CD4-positive, alpha-beta T cell treated with Interleukin-4 for 1 hour (primary cell): Measurements from ENCODE around the gene CLCNKA.
"Not testable (repeated sequence)": the region's sequence is repeated elsewhere in the genome, so short reads cannot be mapped to it uniquely, and the experiment has no call there.

Experiments used
- DNase-seq, 2 donors: peaks; one replicate each; pipeline ENCODE4 v3.0.0-alpha.2; 2020 to 2022

CLCNKA gene

DNA sequence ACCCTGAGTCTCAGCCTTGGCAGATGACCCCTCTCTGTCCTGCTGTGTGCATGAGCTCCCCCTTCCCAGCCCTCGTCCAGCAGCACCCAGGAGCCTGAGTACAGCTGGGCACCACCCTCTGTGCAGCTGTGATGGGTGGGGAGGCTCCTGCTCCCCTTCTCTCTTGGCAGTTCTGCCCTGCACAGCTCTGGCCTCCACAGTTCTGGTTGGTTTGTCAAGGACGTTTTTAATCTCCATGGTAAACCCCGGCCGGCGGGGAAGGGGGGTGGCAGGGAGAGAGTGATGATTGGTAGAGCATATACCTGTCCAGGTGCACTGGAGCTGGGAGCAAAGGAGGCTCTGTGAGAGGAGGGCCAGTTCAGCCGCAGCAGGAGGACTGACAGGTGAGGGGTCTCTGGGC lies at the start of gene CLCNKA:
Gene CLCNKA, plus strand, starts transcription at position 356 of the 400 bp plus-strand sequence. CDS start 584 bp downstream, outside the sequence.
- DNase-seq: no peak

DNA sequence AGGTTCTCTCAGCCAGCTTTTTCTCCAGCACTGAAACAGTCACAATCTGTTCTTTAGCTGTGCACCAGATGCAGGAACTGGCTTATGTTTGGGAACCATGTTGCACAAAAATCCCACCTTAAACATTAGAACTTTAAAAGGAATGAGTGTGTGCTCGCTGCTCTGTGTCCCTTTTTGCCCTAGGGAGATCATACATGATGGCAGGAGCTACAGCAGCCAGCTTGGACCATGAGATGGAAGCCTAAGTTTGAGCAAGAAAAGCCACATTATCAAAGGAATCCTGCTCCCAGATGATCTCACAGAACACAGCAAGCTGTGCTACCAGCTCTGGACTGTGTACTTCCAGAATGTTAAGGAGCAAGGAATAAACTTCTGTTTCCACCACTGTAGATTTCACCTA lies 49.4 kb upstream of the CLCNKA start:
- no peak for DNase-seq

DNA sequence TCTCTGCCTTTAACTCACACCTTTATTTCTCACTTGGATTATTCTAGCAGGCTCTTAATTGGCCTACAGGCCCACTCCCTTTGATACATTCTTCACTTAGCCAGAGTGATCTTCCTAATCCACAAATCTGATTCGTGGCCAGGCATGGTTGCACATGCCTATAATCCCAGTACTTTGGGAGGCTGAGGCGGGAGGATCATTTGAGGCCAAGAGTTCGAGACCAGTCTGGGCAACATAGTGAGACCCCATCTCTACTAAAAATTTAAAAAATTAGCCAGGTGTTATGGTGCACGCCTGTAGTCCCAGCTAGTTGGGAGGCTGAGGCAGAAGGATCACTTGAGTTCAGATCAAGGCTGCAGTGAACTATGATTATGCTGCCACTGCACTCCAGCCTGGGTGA lies 48.1 kb upstream of the CLCNKA start:
- no peak for DNase-seq

DNA sequence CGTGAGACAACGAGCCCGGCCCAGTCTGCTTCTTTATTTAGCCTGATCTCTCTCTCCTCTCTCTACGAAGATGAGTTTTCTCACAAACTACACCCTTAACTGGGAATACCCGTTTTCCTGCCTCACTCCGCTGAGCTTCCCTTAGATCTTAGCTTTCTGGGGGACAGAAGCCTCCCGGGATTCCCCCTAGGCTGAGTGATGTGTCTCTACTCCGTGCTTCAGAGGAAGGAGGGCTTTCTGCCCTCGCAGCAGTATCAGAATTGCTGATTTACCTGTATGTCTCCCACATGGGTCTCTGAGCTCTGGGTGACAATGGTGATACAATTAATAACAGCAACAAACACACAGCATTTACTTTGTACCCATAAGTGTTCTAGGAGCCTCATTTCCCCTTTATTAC lies 47.0 kb upstream of the CLCNKA start:
- peak in 1 of 2 donors; percentile 19 for DNase-seq

DNA sequence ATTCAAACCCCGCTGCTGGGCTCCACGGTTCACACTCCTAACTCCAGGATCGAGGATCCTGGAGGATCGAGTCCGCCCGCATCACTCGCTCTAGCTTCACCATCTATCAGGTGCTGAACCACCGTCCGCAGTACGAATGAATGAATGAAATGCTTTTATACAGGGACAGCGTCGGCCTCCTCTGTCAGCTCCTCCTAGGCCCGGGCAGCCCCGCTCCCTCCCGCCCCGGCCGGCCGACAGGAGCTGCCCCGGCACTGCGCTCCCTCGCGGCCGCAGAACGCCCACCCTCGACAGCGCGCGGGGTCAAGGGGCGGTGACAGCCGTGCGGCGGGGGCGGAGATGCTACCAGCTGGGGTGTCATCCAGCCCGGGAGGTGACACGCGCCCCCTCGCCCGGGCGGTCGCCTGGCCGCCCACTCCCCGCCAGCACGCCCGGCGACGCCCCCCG lies 46.5 kb upstream of the CLCNKA start:
- peak; percentile 68 to 75 for DNase-seq

DNA sequence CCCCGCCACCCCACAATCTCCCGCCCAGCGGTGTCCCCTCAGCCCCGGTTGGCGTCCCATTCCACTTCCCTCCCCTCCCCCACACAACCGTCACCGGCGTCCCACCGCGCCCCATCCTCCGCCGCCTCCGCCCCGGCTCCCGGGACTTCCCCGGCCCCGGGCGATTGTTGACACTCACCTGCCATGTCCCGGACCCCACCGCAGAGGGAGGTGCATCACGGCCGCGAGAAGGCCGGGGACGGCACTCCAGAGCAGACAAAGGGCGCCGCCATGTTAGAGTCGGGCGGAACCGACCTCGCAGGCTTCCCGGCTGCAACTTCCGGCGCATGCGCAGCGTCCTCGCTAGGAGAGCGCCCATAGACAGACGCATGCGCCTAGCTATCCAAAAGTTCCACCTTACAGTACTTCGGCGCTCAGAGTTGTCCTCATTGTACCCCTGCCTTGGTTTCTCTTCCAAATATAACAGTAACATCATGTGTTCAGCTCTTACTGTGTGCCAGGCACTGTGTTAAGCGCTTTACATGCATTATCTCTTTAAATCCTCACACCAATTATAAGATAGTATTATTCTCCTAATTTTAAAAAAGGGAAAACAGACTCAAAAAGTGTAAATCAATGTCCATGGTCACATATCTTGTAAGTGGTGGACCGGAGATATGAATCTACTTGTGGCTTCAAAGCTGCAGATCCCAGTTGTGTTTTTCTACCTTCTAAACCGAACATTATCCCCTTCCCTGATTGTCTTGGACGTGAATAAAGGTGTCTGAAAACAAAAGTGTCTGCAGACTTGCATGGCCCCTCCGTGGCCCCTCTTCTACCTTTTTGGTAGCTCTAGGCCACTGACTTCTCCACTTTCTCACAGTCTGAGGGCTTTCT lies 45.8 kb upstream of the CLCNKA start, which contains the start of gene ZBTB17:
Gene ZBTB17, minus strand, starts transcription at position 297 of the 876 bp plus-strand sequence. CDS start 27,606 bp downstream, outside the sequence.
- peak; percentile 96 for DNase-seq

DNA sequence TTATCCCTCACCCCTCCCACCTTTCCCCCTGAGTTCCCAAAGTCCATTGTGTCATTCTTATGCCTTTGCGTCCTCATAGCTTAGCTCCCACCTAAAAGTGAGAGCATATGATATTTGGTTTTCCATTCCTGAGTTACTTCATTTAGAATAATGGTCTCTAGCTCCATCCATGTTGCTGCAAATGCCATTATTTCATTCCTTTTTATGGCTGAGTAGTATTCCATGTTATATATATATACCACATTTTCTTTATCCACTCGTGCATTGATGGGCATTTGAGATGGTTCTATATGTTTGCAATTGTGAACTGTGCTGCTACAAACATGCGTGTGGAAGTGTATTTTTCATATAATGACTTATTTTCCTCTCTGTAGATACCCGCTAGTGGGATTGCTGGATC lies 43.9 kb upstream of the CLCNKA start:
- not testable (repeated sequence) for DNase-seq

DNA sequence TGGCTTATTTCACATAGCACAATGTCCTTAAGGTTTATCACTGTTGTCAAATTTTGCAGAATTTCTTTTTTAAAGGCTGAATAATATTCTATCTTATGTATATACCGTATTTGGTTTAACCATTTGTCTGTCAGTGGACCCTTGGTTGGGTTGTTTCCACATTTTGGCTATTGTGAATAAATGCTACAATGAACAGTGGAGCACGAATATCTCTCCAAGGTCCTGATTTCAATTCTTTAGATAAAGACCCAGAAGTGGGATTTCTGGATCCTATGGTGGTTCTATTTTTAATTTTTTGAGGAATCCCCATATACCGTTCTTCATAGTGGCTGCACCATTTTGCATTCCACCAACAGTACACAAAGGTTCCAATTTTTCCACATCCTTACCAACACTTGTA lies 40.2 kb upstream of the CLCNKA start:
- no peak for DNase-seq

DNA sequence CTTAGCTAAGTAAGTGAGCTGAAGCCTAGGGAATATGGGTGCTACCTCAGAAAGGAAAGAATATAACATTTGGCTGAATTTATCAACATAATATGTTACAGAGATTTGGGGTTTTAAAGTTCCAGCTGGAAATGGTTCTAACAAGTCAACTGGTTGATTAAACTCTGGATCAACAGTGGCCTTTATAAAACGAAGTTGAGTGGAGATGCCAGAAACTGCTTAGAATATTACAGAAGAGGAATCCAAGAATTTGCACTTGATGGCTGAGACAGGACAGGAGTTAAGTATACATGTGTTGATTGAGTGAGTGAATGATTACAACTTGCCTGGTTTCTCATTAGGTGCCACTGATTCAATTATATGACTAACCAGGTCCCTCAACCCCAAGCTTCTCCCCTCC lies 38.6 kb upstream of the CLCNKA start:
- no peak for DNase-seq

DNA sequence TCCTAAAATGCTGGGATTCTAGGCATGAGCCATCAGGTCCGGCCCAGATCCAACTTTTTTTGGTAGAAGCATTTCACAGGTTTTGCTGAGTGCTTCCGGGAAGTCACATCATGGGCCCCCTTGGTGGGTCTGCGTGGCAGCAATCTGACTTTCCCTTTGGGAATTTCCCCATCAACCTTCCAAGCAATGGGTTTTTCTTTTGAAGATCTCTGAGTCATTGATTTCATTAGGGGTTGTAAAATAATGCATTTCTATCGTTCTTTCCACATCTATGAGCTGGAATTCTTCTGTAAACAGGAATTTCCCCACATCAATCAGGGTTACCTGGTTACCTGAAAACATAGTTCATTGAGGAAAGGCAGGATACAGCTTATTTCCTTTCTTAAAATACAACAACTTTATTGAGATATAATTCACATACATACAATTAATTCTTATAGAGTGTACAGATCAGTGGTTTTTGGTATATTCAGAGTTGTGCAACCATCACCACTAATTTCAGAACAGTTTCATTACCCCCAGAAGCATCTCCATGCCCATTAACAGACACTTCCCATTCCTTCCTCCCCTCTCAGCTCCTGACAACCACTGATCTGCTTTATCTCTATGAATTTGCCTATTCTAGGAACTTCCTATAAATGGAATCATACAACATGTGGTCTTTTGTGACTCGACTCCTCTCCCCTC lies 36.1 kb upstream of the CLCNKA start:
- DNase-seq: no peak

DNA sequence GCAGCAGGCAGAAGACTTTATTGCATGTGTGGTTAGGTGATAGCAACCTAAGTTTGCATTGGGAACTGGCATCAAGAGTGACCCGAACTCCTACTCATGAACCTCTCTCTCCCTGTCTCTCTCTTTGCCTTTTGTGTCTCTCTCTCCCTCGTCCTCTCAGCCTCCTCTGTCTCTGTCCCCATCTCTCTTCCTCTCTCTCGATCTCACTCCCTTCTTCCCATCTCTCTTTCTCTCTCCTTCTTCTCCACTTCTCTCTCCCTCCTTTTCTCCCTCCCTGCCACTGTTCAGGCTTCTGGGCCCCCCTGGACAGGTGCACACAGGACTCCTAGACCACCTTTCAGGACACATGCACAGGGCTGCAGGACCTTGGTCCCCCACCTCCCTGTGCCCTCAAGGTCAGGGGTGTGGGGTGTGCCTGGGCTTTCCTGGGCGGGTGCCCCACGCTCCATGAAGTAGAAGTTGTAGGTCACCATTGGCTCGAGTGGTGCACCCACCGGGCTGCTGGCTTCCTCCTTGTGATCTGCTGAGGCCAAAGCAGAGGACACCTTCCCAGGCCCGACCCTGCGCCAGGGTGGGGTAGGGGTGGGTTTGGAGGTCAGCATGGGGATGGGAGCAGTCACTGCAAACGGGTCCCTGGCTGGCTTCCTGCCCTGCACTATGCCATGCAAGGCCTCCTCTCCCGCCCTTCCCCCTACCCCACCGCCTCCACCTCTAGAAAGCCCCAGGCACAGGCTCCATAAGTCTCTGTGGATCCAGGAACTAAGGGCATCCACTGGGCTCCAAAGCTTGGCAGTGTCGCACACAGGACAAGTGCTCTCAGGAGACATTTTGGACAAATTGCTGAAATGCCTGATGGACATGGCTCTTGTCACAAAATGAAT lies 32.7 kb upstream of the CLCNKA start:
- no peak for DNase-seq

DNA sequence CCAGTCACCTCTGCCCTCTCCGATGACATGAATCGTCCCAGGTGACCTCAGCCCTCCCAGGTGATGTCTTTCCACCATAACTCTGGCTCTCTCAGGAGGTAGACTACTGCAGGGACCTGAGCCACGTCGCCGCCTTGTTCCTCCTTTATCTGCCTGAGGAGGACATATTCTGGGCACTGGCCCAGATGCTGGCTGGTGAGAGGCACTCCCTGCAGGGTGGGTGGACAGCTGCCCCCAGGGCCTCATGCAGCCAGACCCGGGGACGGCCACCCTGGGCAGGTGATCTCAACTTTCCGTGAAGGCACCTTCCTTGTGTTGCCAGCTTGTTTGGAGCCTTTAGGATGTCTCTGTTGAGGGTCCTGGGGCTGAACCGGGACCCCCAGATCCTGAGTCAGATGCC lies 32.1 kb upstream of the CLCNKA start:
- DNase-seq: no peak

DNA sequence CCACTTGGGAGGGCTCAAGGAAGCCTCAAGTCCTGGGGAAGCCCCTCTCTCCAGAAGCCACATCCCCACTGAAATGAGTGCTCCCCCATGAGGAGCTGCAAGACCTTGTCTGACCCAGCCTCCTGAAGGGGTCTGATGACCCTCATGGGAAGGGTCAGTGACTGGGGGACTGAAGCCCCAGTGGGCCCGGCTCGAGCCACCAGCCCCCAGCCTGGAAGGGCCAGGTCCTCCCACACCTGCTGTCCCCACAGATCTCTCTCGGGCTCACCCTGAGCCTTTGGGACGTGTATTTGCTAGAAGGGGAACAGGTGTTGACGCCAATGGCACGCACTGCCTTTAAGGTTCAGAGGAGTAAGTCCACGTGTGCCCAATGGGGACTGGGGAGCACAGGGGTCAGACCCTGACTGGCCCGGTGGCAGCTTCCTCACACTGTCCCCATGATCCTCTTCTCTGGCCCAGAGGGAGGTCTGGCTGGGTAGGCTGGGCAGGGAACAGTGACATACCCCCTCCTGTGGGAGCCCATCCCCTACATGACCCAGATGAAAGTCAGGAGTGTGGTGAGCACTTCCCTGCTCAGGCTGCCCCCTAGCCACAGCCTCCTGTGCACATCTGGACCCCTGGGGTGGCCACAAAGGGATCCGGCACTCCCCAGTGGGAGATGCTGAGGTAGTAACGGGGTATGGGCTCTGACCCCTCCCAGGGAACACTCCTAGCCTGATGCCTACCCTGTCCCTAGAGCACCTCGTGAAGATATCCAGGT lies 30.2 kb upstream of the CLCNKA start:
- DNase-seq: no peak

DNA sequence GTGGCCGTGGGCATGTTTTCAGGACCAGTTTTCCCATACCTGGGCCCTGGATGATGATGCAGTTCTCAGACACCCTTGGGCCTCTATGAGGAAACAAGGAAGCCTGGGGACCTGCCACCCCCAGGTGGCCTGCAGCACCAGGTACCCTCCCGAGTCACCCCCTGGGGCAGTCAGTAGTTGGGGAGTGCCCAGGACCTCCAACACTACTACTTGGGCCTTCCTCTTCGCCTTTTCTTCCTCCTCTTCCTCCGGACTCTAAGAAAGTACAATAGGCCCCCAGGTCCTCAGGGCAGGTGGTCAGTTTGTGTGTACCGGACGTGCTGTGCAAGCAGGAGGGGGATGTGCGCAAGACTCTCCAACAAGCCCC lies 29.7 kb upstream of the CLCNKA start:
- DNase-seq: no peak

DNA sequence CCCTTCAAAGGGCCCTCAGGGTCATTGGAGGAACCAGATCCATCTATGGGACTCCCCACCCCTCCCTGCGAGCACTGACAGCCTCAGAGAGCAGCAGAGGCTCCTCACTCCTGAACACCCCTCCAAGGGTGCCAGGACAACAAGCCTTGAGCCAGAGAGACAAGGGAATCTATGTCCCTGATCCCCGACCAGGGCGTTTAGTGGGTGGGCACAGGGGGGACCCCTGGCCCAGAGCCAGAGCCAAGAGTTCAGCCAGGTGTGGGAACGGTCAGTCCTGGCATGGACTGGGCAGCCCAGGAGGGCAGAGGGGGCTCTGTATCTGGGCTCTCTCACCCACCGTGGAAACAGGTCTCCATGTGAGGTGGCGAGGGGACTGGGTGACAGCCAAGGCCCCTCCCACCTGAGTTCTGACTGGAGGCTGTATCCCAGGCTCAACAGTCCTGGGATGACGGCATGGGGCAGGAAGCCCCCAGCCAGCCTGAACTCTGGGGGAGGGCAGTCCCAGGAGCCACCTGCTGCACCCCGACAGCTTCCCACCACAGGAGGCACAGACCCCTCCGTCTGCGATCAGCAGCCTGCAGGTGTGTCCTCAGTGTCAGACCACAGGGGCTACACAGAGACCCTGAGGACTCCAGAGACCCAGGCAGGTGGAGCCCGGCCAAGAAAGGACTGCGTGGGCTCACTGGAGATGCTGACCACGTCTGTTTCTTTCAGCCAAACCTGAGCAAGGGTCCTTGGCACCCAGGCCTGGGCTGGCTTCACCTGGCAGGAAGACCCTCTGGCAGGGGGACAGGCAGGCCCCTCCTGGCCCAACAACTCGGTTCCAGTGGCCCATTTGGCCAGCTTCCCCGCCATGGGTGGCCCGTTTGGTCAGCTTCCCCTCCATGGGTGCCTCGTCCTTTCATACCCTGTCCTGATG lies 29.0 kb upstream of the CLCNKA start:
- no peak for DNase-seq

DNA sequence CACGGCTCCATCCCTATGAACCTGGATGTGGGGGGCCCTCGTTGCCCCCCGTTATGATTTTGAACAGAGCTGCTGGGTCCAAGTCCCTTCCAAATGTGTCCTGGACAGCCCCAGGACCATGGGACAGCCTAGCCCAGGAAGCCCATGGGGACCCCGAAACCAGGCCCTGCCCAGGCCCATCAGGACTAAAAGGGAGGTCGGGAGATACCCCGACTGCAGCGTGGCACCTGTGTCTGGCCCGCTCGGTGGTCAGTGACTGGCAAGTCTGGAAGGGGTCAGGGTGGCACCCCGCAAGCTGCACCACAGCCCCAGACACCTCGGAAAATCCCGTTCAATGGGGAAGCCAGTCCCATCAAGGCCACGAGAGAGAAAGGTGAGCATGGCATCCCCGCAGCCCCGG lies 28.2 kb upstream of the CLCNKA start:
- DNase-seq: no peak

DNA sequence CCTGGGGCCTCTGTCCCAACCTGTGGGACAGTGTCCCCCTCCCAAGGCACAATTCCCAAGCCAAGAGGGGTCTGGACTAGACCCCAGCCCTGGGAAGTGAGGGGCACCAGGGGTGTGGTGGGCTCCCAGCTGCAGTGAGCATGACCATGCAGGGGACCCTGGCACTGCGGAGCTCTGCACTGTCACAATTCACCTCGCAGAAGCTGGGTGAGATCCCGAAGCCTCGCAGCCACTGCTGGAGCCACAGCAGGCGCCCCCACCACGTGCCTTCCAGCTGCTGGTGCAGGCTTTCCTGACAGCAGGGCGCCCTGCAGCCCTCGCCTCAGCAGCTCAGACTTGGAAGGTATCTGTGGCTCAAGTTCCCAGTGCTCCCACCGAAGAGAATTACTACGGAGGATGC lies 27.8 kb upstream of the CLCNKA start:
- DNase-seq: no peak

DNA sequence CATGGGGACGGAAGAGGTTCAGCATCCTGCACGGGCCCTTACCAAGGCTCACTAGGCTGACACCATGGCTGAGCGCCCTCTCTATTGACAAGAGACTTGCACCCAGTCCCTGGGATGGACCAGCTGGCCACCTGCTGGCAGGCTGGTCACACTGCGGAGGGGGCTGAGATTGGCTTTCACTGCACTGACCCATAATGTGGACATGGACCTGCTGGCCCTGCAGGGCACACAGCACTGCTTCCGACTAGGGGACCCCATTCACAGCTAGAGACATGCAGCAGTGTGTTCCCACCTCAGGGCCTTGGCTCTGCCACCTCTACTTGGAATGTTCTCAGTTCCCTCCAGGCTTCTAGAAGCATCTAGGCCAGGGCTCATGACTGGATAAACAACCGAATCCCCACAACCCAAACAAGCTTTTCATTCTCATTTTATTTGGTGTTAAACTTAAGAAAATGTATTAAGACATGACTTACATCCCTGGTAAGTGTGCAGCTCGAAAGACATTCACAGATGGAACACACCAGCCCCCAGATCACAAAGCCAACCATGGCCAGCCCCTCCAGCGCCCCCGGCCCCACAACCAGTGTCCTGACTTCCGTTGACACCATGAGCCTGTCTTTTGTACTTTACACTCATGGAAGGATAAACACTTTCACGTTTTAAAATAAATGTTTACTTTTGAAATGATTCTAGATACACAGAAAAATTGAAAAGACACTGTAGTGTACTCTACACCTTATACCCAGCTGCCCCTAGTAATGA lies 27.1 kb upstream of the CLCNKA start:
- DNase-seq: peak; percentile 43 to 45

DNA sequence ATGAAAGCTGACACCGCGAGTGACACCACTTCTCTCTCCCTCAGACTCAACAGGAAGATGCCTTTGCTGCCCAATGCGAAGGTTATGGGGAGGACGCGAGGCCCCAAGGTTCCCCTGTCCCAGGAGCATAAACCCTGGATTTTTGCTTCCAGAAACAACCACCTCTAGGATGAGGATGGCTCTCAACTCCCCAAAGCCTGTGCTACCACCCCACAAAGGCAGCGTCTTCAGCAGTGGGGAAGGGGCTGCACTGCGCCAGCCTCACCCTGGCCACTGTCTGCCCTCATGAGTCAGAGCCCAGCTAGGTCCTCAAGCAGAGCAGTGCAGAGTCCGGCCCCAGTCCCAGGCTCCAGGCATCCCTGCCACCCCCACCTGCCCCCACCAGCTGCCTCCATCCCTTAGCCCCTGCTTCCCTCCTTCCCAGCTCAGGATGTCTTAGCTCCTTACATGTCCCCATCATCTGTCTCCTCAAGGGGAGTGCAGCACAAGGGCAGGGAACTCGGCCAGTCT lies 24.7 kb upstream of the CLCNKA start:
- DNase-seq: no peak

DNA sequence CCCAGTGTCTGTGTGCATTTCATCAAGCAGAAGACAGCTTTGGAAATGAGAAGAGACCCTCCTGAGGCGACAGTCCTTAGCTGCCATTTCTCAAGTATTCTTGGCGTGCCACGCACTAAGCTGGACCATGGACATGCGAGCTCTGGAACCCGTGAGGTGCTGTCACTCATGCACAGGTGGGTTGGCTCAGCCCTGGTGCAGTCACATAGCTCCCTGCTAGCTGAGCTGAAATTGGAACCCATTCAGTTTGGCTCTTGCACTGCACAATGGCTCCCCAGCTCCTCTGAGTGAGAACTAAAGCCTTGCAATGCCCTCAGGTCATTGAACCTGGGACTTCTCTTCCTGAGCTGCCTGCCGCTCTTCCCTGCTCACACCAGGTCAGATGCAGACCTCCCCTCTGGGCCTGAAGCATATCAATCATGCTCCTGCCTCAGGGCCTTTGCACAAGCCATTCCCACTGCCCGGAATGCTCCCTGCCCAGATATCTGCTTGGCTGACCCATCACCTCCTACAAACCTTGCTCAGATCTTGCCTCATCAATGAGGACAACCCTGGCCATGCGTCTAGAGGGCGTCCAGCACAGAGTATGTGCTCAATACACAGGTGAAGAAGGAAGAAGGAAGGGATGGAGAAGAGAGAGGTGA lies 24.1 kb upstream of the CLCNKA start:
- DNase-seq: no peak
